Measurements from ENCODE around the gene FKBP15.
A peak's percentile ranks its signal among the peaks of the same experiment; 100 is the strongest.

FKBP15 gene

GRCh38 chr9:113178087-113178486 is 43.0 kb downstream of the FKBP15 start:
- no peak for DNase-seq (ENCODE audit: low spot score)
- ChIA-PET POLR2A (ENCODE audit: low non-redundant PET) (no interaction called here), CTCF (interaction anchor here (0.6 kb wide), 1 partner anchor 237 kb away, joined by 6 read pairs; no protein-coding TSS in a partner anchor)
- no peak overlapping the region for H3K27ac ChIP-seq
- no peak for TF ChIP-seq CTCF (conservative IDR thresholded peaks at IDR 0.05; ENCODE audit: low read depth)

- ChIA-PET CTCF (interaction anchor here (0.6 kb wide), 1 partner anchor 236 kb away, joined by 6 read pairs; no protein-coding TSS in a partner anchor), POLR2A (ENCODE audit: low non-redundant PET) (no interaction called here)
- no peak overlapping the region for H3K27ac ChIP-seq
- no peak for DNase-seq (ENCODE audit: low spot score)
- no peak for TF ChIP-seq CTCF (conservative IDR thresholded peaks at IDR 0.05; ENCODE audit: low read depth)
Measured at GRCh38 chr9:113177251-113177650, 43.8 kb downstream of the FKBP15 start.

- CTCF ChIA-PET: no interaction called here
- POLR2A ChIA-PET (ENCODE audit: low non-redundant PET): no interaction called here
- TF ChIP-seq CTCF (conservative IDR thresholded peaks at IDR 0.05; ENCODE audit: low read depth): no peak
Measured at GRCh38 chr9:113176803-113177202, 44.3 kb downstream of the FKBP15 start.

GRCh38 chr9:113173341-113173740 is 47.7 kb downstream of the FKBP15 start:
- CTCF ChIA-PET: no interaction called here
- H3K27ac ChIP-seq: no peak overlapping the region
- DNase-seq (ENCODE audit: low spot score): no peak
- POLR2A ChIA-PET (ENCODE audit: low non-redundant PET): interaction anchor here (0.5 to 0.6 kb wide), 2 partner anchors 28 to 171 kb away, joined by 3 read pairs; no protein-coding TSS in a partner anchor
- TF ChIP-seq CTCF (conservative IDR thresholded peaks at IDR 0.05; ENCODE audit: low read depth): no peak

More at GRCh38 chr9:113176803-113177202, 44.3 kb downstream of the FKBP15 start:
- no peak overlapping the region for H3K27ac ChIP-seq
- DNase-seq (ENCODE audit: low spot score): no peak

- POLR2A ChIA-PET (ENCODE audit: low non-redundant PET): no interaction called here
- CTCF ChIA-PET: no interaction called here
- no peak for TF ChIP-seq CTCF (conservative IDR thresholded peaks at IDR 0.05; ENCODE audit: low read depth)
Measured at GRCh38 chr9:113168809-113169208, 52.3 kb downstream of the FKBP15 start.

GRCh38 chr9:113166039-113166438 is 55.0 kb downstream of the FKBP15 start:
- no peak for DNase-seq (ENCODE audit: low spot score)
- ChIA-PET POLR2A (ENCODE audit: low non-redundant PET) (no interaction called here), CTCF (no interaction called here)
- no peak for TF ChIP-seq CTCF (conservative IDR thresholded peaks at IDR 0.05; ENCODE audit: low read depth)
- H3K27ac ChIP-seq: peak overlapping the region; percentile 8; the same call in 1 of the 2 replicates

More at GRCh38 chr9:113168809-113169208, 52.3 kb downstream of the FKBP15 start:
- no peak overlapping the region for H3K27ac ChIP-seq
- no peak for DNase-seq (ENCODE audit: low spot score)
